ENCODE measurements around the gene POC1A.

Gene POC1A

DNA sequence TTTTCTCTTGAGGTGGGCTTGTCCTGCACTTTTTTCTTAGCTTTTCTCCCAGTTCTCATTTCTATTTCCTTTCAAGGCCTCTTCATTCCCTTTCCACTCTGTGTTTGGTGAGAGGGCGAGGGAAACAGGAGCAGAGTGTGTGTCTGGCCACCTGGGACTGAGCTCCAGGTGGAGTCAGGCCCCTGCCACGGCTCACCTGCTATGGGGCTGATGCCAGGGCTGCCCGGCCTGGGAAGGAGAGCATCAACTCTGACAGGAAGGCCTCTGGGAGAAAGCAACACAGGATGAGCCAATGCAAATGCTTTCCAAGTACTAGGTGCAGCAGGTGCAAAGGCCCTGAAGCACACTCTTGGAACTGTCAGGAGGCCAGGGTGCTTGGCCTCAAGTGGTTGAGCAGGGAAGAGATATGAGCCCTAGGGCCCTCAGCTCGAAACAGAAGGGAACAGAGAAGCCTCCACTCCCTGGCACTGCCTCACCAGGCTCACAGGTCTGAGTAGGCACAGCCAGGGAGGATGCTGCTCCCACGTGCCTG is 70.6 kb downstream of the POC1A start:
- no peak for DNase-seq

GRCh38 chr3:52082951-52083350 is 71.3 kb downstream of the POC1A start:
- DNase-seq, result no peak

- DNase-seq, result no peak
Observed at GRCh38 chr3:52080830-52081719, 73.1 kb downstream of the POC1A start.

DNA sequence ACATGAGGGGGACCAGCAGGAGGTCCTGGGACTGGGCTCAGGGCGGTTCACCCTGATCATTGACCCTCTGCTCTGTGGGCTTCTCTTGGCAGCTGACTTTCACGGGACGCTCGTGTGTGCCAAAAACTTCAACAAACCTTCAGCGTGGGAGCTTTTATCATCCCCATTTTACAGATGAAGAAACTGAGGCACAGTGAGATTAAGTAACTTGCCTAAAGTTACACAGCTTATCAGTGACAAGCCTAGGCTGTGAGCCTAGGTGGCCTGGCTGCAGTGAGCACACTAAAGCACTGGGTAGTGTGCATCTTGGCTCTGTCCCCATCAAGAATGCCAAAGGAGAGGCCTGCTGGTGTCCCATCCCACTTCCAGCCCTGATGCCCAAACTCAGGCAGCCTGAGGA is 74.3 kb downstream of the POC1A start:
- DNase-seq, result no peak

GRCh38 chr3:52078781-52079560 is 75.3 kb downstream of the POC1A start:
- no peak for DNase-seq

DNA sequence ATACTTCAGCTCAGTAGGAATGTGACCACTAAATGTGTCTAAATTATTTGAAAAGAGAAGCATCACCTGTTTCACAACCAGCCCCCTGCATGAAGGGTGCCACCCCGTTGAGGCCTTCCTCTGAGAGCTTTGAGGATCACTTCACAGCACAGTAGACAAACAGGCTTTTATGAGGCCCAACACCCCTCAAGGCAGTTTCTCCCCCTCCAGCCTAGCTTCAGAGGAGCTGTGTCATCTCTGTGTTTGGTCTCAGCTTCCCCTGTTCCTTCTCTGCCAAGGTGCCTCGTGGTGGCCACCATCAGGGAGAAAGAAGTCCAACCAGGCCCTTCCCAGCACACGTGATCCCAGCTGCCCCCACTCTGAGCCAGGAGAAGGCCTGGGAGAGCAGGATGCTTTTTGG is 76.3 kb downstream of the POC1A start:
- no peak for DNase-seq

DNA sequence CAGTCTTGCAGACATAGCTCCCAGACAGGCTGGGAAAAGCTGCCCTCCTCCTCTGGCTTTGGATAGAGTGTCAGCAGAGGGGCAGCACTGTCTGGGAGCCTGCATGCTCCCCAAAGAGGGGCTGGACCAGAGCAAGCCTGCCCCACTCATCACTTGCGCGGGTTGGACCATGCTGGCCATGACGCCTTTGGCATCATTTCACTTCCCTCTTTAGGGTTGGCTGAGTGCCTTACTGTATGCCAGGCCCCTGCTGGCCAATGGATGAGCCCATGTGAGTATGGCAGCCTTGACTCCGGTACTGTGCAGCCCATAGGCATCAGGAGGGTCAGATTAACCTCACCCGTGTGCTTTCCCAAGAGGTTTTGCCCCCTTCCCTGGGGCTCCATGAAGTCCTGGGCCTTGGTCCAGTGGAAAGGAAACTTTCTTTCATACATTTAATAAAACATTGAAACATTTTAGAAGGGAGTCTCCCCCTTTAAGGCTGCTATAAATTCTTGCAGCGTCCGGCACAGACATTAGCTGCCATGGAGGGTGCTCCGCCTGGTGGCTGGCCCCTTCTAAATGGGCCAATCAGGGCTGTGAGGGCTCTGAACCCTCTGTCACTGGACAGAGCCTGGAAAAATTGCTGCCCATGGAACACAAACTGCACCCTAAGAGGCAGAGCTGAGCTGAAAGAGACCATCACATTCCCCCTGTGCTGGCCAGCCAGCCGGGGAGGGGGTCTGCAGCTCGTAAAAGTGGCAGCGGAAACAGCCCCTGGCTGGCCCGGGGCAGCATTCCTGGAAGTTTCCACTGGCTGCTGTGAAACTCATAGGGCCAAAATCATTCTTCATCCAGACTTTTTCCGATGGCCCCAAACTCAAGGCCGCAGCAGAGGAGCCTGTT is 77.1 kb downstream of the POC1A start:
- DNase-seq, result no peak

GRCh38 chr3:52073490-52073889 is 80.7 kb downstream of the POC1A start:
- no peak for DNase-seq

DNA sequence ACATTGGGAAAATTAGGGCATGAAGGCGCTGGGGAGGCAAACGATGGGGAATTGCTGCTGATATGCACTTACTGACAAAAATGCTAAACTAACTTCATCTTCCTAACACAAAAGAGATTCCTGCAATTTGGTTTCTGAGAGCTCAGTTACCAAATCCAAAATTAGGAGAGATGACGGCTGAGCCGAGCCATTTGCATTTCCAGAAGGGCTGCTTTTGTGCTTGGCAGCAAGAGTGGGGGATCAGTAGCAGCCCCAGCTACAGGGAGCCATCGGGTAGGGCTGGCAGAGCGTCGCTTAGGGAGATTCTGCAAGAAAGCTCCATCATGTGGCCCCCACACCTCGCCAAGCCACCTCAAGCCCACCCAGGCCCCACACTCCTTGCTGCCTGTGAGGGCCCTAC is 81.8 kb downstream of the POC1A start:
- DNase-seq, result no peak

DNA sequence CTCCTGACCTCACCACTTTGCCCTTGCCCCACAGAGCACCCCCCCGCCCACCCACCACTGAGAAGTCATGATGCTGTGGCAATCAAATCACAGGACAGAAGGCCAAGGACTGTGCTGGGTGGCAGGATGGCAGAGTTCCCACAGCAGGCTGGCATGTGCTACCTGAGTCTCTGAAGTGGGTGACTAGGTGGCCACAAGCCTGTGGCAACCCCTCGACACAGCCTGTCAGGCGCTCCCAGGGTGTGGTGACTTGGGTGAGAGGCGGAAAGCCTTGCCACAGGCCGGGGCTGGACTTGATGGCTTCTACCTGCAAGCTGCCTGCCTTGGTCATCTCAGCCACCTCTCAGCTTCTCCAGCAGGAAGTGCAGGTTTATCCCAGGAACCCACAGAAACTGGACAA is 82.2 kb downstream of the POC1A start:
- DNase-seq, result no peak

- no peak for DNase-seq
Observed at GRCh38 chr3:52070724-52071621, 83.2 kb downstream of the POC1A start.

- DNase-seq, result no peak
Observed at GRCh38 chr3:52069855-52070254, 84.4 kb downstream of the POC1A start.

DNA sequence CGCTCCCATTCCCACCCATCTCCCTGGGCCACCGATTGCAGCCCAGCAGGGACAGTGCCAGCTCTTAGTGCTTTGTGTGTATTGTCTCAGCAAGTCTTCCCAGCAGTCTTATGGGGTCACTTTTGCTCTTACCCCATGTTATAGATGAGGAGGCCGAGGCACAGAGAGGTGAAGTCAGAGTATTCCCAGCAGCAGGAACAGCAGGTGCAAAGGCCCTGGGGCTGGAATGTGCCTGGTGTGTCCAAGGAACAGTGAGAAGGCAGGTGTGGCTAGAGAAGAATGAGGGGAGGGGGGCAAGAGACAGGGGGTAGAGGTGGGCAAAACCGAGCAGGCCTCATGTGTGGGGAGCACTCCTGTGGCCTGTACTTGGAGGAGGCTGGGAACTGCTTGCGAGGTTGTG is 85.1 kb downstream of the POC1A start:
- no peak for DNase-seq

DNA sequence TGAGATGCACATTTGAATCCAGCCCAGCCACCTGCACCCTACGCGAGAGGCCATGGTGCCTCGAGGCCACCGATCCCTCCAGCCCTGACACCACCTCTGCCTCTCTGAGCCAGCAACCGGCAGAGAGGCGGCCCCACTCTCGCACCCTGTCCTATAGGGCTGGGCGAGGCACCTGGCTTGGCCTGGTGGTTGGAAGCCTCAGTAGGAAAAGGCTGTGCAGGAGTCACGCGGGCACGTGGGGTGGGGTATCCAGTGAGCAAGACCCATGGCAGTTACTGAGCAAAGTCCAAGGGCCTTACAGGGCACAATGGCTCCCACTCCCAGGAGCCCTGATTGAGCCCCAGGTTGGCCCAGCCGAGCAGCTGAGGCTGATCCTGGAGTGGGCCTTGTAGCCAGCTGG is 85.5 kb downstream of the POC1A start:
- DNase-seq, result no peak

DNA sequence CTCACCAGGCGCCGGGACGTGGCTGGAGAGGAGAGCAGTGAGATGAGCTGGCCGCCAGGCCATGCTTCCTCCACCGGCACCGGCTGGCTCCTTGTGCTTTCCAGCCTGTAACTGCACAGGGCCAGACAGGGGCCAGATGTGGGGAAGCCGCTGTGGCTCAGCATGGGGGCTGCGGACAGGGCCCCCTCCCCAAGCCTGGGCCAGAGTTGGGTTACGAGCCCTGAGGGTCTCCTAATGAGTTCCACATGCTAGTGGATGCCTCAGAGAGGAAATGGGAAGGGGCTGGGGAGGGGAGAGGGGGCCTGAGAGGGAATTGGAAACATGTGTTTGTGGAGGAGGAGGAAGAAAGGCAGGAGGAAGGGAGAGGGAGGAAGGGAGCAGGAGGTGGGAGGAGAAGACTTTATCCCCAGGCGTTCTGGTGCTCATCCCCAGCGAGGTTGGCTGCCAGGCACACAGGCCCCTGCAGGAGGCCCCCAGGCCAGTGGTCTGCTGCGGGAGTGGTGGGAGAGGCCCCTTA is 86.1 kb downstream of the POC1A start:
- DNase-seq, result no peak

- DNase-seq, result no peak
Observed at GRCh38 chr3:52067526-52067925, 86.7 kb downstream of the POC1A start.

- no peak for DNase-seq
Observed at GRCh38 chr3:52067046-52067445, 87.2 kb downstream of the POC1A start.

DNA sequence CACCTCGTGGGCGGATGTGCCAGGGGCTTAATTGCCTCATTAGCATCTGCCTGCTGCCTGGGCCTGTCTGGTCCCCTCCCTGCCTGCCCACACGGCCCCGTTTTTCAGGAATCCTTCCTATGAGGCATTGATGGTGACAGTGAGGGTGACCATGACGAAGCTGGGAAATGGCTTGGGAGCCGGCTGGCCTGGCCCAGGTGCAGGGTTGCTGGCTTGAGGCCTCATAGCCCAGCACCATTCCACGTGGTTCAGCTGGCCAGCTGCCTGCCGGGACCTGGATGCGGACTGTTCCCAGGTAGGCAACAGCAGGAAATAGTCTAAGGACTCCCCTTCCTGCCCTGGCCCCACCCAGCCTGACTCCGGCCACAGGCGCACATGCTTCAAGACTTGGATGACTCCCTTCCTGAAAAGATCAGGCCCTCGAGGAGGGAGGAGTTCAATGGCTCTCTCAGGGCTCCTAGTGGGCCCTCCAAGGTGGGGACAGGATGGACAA is 88.9 kb downstream of the POC1A start:
- no peak for DNase-seq

DNA sequence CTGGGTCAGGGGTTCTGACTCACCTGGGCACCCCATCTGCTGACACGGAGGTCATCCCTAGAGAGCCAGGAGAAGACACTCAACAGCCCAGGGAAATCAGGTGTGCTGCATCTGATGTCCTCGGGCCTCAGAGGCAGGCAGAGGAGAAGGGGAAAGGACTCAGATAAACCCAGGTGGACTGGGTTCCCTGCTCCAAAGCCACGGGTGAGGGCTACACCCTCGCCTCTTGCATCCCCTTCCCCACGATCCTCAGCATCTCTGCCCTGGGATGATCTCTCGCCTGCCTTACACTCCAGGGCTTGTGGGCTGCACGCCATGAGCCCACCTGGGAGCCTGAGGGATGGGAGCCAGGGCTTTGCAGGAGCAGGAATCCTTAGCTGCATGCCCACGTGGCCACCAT is 89.7 kb downstream of the POC1A start:
- no peak for DNase-seq

- no peak for DNase-seq
Observed at GRCh38 chr3:52063026-52063723, 91.0 kb downstream of the POC1A start.

DNA sequence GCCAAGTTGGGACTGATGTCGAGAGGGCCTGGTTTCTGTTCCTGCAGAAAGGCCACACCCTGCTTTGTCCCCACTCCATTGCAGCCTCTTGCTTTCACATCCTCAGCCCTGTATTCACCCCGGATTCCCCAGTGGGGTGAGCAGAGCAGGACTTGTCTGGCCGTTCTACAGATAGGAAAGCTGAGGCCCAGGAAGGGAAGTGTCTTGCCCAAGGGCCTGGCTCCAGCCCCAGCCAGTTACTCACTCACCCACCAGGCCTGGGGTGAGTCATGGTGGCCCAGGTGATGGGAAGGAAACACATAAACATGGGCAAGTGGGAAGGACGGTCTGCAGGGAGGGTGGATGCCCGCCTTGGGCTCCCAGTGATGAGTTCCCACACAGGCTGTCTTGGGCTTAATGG is 91.7 kb downstream of the POC1A start:
- no peak for DNase-seq

Measured in stimulated activated CD4-positive, alpha-beta T cell treated with anti-CD3 and anti-CD28 coated beads, Interleukin-2, amount 100 ng/mL, for 24 hours (primary cell).